T-helper 2 cell treated with Interferon-gamma antibody and Interleukin-4, amounts not matched to agents 100 ng/mL and 5 ng/mL, for 36 hours (primary cell): ENCODE results near the gene DEFB131B. TPM values are rescaled to one million over a fixed set of nuclear protein-coding genes. Genes with fewer than 3 reads are reported as not detected.
"Not testable (repeated sequence)": the region's sequence is repeated elsewhere in the genome, so short reads cannot be mapped to it uniquely, and the experiment has no call there.

Experiments
- intact Hi-C: fragments of 100-400 bp; cut with micrococcal nuclease; formaldehyde crosslinking; loops from one replicate; pipeline ENCODE4 v1.15.1; 2023
- total RNA-seq: library from RNA; stranded (reverse); gene quantifications from 2 replicates; pipeline ENCODE4 v1.2.3, GENCODE V29; 2022

Gene DEFB131B
- not detected in 2 replicates for total RNA-seq

- intact Hi-C loops: not testable (repeated sequence)
Observed at GRCh38 chr11:71878059-71878458, at the start of gene DEFB131B. TSS of gene DEFB131B (plus strand) at chr11:71878453. CDS start at chr11:71878453, 0 bp downstream.

- intact Hi-C loops: not testable (repeated sequence)
Observed at GRCh38 chr11:71829247-71829646, 49.0 kb upstream of the DEFB131B start.

- intact Hi-C loops: not testable (repeated sequence)
Observed at GRCh38 chr11:71829686-71830085, 48.6 kb upstream of the DEFB131B start.

- intact Hi-C loops: not testable (repeated sequence)
Observed at GRCh38 chr11:71832811-71833210, 45.4 kb upstream of the DEFB131B start, which contains the start of gene DEFB108B. TSS of gene DEFB108B (plus strand) at chr11:71833200. CDS start at chr11:71833200, 0 bp downstream.

GRCh38 chr11:71842720-71843119 is 35.5 kb upstream of the DEFB131B start:
- intact Hi-C loops: not testable (repeated sequence)

- intact Hi-C loops: not testable (repeated sequence)
Observed at GRCh38 chr11:71843355-71843754, 34.9 kb upstream of the DEFB131B start.

GRCh38 chr11:71843858-71844257 is 34.4 kb upstream of the DEFB131B start:
- intact Hi-C loops: no loop called here

GRCh38 chr11:71853895-71854294 is 24.4 kb upstream of the DEFB131B start:
- intact Hi-C loops: not testable (repeated sequence)

GRCh38 chr11:71855880-71856279 is 22.4 kb upstream of the DEFB131B start:
- intact Hi-C loops: not testable (repeated sequence)

- intact Hi-C loops: not testable (repeated sequence)
Observed at GRCh38 chr11:71860835-71861234, 17.4 kb upstream of the DEFB131B start.

- intact Hi-C loops: not testable (repeated sequence)
Observed at GRCh38 chr11:71863978-71864627, 14.2 kb upstream of the DEFB131B start.

- intact Hi-C loops: not testable (repeated sequence)
Observed at GRCh38 chr11:71867209-71867608, 11.0 kb upstream of the DEFB131B start.

- intact Hi-C loops: not testable (repeated sequence)
Observed at GRCh38 chr11:71869931-71870330, 8.3 kb upstream of the DEFB131B start.

GRCh38 chr11:71870661-71871060 is 7.6 kb upstream of the DEFB131B start:
- intact Hi-C loops: not testable (repeated sequence)

GRCh38 chr11:71876262-71876661 is 2.0 kb upstream of the DEFB131B start:
- intact Hi-C loops: not testable (repeated sequence)

- intact Hi-C loops: not testable (repeated sequence)
Observed at GRCh38 chr11:71885806-71886205, 7.6 kb downstream of the DEFB131B start.

- intact Hi-C loops: not testable (repeated sequence)
Observed at GRCh38 chr11:71888335-71889010, 10.2 kb downstream of the DEFB131B start.

GRCh38 chr11:71889181-71889872 is 11.1 kb downstream of the DEFB131B start:
- intact Hi-C loops: not testable (repeated sequence)

GRCh38 chr11:71895961-71896360 is 17.7 kb downstream of the DEFB131B start:
- intact Hi-C loops: no loop called here

- intact Hi-C loops: not testable (repeated sequence)
Observed at GRCh38 chr11:71901137-71901536, 22.9 kb downstream of the DEFB131B start.

- intact Hi-C loops: no loop called here
Observed at GRCh38 chr11:71908218-71908617, 30.0 kb downstream of the DEFB131B start.

- intact Hi-C loops: not testable (repeated sequence)
Observed at GRCh38 chr11:71910775-71911174, 32.5 kb downstream of the DEFB131B start.
